Nucleus accumbens (tissue), 56 donors: ENCODE results near the gene CALML5.
"Not testable (repeated sequence)": the region's sequence is repeated elsewhere in the genome, so short reads cannot be mapped to it uniquely, and the experiment has no call there.

Source experiments
- DNase-seq, 56 donors: peaks; one replicate each; lab custom pipeline; 2025; lab: John Stamatoyannopoulos, UW

Gene CALML5

DNA sequence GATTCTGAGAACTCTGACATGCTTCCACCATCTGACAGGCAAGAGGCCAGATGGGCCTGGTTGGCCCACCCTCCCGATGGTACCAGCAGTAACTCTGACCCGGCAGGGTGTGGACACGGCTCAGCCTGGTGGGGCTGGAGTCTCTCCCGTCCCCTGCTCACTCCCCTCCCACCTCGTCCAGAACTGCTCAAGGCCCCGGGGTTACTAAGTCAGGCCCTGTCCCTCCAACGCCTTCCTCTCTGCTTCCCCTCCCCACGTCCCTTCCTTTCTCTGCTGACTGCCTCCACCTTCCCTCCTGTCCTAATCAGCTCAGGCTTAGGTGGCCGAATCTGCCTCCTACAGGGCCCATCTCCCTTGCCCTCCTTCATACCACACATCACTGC lies 12.5 kb downstream of the CALML5 start:
- DNase-seq = no peak

DNA sequence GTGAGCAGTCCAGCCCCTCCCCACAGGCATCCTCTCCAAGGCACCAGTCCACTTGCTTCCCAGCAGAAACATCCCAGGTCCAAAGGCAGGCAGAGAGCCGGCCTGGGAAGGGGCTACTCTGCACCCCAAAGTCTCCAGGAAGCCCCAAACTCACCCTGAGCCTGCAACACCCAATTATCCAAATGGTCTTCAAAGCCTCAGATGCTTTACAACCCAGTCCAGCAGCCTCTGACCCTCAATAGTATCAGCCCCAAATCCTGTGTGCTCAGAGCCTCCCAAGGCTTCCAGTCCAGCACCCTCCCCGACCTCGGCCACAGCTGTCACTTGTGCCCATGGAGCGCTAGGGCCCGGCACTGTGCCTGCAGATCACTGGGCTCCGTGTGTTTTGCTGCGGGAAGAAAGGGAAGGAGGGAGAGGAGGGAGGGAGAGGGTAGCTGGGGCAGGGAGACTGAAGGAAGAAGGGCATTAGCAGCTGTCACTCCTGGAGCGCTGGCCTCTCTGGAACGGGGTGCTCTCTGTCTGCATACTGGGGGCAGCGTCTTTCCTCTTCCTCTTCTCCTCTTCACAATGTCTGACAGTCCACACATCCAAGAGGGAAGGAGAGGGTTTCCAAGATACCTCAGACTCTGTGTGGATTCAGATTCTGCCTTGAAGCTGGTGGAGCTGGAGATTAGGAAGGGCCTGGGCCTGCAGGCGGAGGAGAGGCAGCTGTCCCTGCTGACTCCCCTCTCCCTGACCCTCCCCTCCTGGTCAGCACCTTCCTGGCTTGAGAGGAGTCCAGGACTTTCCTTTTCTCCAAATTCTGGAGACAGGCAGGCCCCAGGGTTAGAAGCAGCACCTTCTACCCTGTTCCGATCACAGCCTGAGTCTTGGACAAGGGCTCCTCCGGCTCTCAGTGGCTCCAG lies 13.2 kb downstream of the CALML5 start:
- no peak for DNase-seq

DNA sequence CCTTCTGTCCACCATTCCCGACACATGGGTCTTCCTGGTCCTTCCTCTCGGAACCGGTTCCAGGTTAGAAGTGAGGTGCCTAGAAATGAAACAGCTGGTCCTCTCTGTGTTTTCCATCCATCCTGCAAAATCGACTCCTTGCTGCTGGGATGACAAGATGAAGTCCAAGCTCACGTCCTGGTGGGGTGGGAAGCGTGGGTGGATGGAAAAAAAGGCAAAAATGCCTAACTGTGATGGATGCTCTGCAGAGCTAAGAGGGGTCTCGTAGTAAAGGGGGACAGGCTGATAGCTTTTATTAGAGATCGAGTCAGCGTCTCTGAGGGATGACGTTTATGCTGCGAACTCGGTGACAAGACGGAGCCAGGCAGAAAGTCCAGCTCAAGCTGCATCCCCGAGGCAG lies 14.1 kb downstream of the CALML5 start:
- DNase-seq = no peak

DNA sequence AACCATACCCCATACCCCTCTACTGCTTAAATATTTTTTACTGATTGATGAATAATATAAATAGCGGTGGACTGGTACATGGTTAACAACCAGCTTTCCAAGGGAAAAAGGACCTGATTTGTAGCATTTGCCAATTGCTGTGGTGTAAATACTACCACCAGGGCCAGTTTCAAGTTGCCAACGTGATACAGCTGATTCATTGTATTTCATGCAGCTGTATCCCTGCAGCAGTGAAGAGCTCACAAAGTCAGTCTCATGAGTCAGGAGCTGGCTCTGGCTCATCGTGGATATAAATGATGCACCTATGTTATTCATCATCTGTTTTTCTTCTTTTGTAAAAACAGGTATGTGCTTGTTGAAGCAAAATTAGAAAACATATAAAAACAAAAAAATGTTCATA lies 15.2 kb downstream of the CALML5 start:
- no peak for DNase-seq

- no peak for DNase-seq
Measured at GRCh38 chr10:5482016-5482415, 17.4 kb downstream of the CALML5 start.

- DNase-seq = no peak
Measured at GRCh38 chr10:5481121-5481520, 18.2 kb downstream of the CALML5 start.

- DNase-seq = no peak
Measured at GRCh38 chr10:5480162-5480941, 19.0 kb downstream of the CALML5 start.

DNA sequence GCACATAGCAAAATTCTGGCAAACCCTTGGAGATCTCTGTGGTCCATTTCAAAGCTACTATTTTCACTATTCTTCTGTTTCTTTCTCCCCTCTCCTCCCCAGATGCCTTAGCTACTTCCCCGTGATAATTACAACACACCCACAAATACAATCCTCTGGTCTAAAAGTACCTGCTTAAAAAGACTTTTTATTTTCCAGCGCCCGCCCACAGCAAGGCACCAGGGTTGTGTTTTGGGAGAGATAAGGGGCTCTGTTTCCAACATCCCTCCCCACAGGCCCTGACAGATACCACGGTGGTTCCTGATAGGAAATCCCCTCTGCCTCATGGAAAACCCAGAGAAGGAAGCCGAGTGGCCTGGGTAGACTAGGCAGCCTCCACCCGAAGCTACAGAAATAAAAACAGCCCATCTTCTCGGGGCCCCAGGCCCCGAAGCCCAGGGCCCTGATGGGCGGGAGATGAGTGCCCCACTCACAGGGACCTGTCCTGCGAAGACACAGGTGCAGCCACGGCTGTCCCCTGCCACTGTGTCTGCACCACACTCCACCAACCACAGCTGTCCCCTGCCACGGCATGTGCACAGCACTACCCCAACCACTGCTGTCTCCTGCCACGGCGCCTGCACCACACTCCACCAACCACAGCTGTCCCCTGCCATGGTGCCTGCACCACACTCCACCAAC lies 19.7 kb downstream of the CALML5 start:
- DNase-seq = no peak

DNA sequence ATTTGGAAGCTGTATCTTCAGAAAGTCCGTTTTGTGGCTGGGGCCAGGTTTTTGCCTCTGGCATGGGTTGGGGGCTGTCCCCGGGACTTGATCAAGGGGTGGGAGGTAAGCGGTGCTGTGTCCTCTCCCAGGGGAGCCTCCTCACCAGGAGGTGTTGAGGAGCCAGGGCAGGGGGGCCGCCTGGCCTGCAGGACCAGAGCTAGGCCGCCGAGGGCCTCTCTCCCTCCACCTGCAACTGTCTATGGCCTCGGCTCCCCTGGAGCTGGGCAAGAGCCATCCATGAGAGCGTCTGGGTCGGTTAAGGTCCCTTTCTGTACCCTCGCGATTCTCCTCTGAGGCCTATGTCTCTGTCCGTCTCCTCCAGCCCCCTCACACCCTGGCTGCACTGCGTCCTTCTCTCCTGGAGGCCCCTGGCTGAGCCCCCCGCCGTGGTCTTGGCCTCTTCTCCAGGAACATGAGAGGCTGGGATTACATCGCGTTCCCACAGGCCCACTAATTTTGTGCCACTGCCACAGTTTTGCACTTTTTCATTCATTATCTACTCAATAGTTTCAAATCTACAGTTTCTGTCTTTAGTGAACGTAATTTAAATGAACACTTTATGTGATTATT lies 20.6 kb downstream of the CALML5 start:
- no peak for DNase-seq

GRCh38 chr10:5477948-5478693 lies 21.2 kb downstream of the CALML5 start:
- DNase-seq = no peak

GRCh38 chr10:5476918-5477525 lies 22.3 kb downstream of the CALML5 start:
- DNase-seq = no peak

DNA sequence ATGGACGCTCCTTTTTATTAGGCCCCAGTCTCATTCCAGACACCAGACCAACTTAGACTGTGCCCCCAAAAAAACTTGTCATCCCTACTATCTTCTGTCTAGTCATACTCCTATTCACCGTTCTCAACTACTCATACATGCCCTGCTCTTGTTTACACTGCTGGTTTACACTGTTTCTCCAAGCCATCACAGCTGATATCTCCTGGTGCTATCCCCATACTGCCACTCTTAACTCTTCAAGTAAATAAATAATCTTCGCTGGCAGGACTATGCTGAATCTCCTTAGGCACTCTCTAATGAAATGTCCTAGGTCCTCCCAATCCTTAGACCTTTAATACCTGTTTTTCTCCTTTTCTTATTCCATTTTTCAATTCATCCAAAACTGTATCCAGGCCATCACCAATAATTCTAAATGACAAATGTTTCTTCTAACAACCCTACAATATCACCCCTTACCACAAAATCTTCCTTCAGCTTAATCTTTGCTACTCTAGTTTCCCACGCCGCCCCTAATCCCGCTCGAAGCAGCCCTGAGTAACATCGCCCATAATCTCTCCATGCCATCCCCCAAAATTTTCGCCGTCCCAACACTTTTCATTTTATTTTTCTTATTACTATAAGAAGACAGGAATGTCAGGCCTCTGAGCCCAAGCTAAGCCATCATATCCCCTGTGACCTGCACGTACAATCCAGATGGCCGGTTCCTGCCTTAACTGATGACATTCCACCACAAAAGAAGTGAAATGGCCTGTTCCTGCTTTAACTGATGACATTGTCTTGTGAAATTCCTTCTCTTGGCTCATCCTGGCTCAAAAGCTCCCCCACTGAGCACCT lies 23.2 kb downstream of the CALML5 start:
- not testable (repeated sequence) for DNase-seq

GRCh38 chr10:5475088-5475487 lies 24.3 kb downstream of the CALML5 start:
- DNase-seq = not testable (repeated sequence)

DNA sequence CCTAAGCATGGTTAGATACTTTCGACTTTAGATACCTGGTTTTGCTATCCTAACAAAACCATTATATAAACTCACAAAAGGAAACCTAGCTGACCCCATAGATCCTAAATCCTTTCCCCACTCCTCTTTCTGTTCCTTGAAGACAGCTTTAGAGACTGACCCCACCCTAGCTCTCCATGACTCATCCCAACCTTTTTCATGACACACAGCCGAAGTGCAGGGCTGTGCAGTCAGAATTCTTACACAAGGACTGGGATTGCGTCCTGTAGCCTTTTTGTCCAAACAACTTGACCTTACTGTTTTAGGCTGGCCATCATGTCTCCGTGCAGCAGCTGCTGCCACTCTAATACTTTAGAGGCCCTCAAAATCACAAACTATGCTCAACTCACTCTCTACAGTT lies 24.7 kb downstream of the CALML5 start:
- not testable (repeated sequence) for DNase-seq

GRCh38 chr10:5470062-5470751 lies 29.2 kb downstream of the CALML5 start:
- no peak for DNase-seq

DNA sequence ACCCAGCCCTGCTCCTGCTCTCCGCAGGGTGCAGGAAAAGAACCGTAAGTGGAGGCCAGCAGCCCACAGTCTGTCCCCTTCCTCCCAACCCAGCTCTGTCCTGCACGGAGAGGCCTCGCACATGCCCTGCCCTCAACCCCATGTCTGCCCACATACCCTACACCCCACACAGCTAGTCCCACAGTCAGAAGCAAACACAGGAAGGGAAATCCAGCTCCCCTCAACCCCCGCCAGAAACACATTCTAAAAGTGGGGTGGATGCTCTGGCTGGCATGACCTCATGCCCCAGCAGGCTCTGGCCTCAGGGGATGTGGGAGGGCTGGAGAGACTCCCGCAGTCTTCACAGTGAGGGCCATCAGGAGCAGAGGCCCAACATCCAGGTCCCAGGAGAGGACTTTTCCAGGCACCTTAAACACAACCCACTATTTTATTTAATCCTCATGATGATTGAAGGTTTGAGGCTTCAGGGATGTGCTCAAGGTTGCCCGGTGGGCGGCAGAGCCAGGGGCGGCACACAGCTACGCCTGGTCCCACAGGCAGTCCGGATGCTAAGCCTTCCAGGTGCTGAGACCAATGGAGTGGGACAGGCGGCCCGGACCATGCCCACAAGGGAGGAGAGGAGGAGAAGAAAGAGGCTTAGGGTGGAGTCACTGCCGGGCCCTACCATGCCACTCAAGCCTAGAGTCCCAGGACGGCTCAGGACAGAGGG lies 29.9 kb downstream of the CALML5 start:
- no peak for DNase-seq
